ENCODE data around the gene HAGHL. TPM values are rescaled to one million over a fixed set of nuclear protein-coding genes. Genes with fewer than 3 reads are reported as not detected.
A peak's percentile ranks its signal among the peaks of the same experiment; 100 is the strongest.

The HAGHL gene
- total and polyA plus RNA-seq, 2 experiments from 2014 or later: 21.6 to 35.3 TPM

DNA sequence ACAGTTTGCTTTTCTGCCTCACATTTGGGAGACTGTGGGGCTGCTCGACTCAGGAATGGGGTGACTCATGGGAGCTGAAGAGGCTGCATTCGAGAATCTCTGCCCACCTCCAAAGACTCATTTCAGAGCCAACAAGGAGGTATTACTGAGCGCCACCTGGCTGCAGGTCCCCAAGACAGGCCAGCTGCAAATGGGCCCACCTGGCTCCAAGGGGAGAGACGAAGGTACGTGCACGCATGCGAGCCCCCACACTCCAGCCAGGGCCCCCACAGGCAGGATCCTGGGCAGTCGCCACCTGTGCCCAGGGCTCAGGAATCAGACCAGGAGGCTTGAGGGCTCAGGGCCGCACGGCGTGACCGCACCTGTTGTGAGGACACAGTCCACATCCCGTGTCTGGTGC, 6.0 kb downstream of the HAGHL start:
- no peak overlapping the region for H3K4me3 ChIP-seq
- H3K36me3 ChIP-seq (ENCODE audit: insufficient read depth): no peaks in the 10 kb centered on the region; the same call in 1 of the 2 replicates
- no peaks in the 10 kb centered on the region for H3K4me1 ChIP-seq (ENCODE audit: insufficient read depth)
- H3F3A ChIP-seq (replicated peaks; ENCODE audit: low read depth): peaks cover 2% of the 10 kb centered on the region; the same call in 1 of the 2 replicates
- ATAC-seq (peak; percentile 2; the same call in 2 of the 3 replicates), DNase-seq (ENCODE audit: low spot score) (peak; percentile 65)
- peaks cover 26% of the 10 kb centered on the region for H3K36me3 Mint-ChIP-seq (ENCODE audit: low read depth)
- peaks cover 14% of the 10 kb centered on the region for H3K27me3 Mint-ChIP-seq (ENCODE audit: insufficient read depth, low read depth, poor library complexity)
- H3K4me3 Mint-ChIP-seq: no peak overlapping the region; the same call in 2 of the 3 replicates
- H3K9me3 Mint-ChIP-seq: no peaks in the 10 kb centered on the region
- no peak overlapping the region for H3K27ac ChIP-seq (ENCODE audit: low read depth)
- TF ChIP-seq ZNF331 (CRISPR knock-in tag; IDR thresholded peaks at IDR 0.05; ENCODE audit: low read depth) (no peak), CTCF (conservative IDR thresholded peaks at IDR 0.05; ENCODE audit: low read depth in 2 of 2) (peak; percentile 42 to 70)
- H3K79me2 ChIP-seq (replicated peaks; ENCODE audit: insufficient read depth): no peaks in the 10 kb centered on the region
- no peaks in the 10 kb centered on the region for H4K20me1 ChIP-seq (replicated peaks; ENCODE audit: insufficient read depth)
- no peak overlapping the region for H2AFZ ChIP-seq
- H3K27ac Mint-ChIP-seq: no peak overlapping the region; the same call in 1 of the 2 replicates
- no peaks in the 10 kb centered on the region for H3K9me2 ChIP-seq (ENCODE audit: insufficient read depth)
- no peaks in the 10 kb centered on the region for H3K27me3 ChIP-seq (ENCODE audit: insufficient read depth)
- peaks cover 6% of the 10 kb centered on the region for H3K4me1 Mint-ChIP-seq
- H3K4me2 ChIP-seq: no peak overlapping the region

- no peaks in the 10 kb centered on the region for H3K9me3 Mint-ChIP-seq
- ATAC-seq: peak; percentile 61
- H3K4me1 ChIP-seq (ENCODE audit: insufficient read depth): no peaks in the 10 kb centered on the region
Observed at GRCh38 chr16:733382-734207, 6.7 kb downstream of the HAGHL start.

More at GRCh38 chr16:733382-734207, 6.7 kb downstream of the HAGHL start:
- H3K9me2 ChIP-seq (ENCODE audit: insufficient read depth): no peaks in the 10 kb centered on the region
- TF ChIP-seq JUNB (IDR thresholded peaks at IDR 0.05; ENCODE audit: unreplicated experiment): no peak
- TF ChIP-seq CTCF (conservative IDR thresholded peaks at IDR 0.05; ENCODE audit: low read depth in 2 of 2): peak; percentile 62 to 80
- H3K36me3 ChIP-seq (ENCODE audit: insufficient read depth): no peaks in the 10 kb centered on the region; the same call in 1 of the 2 replicates
- no peak overlapping the region for H2AFZ ChIP-seq
- peak; percentile 79 for DNase-seq (ENCODE audit: low spot score)
- no peaks in the 10 kb centered on the region for H3K27me3 ChIP-seq (ENCODE audit: insufficient read depth)
- Mint-ChIP-seq H3K4me3 (no peak overlapping the region), H3K27me3 (ENCODE audit: insufficient read depth, low read depth, poor library complexity) (peaks cover 16% of the 10 kb centered on the region), H3K36me3 (ENCODE audit: low read depth) (peaks cover 28% of the 10 kb centered on the region), H3K27ac (no peak overlapping the region), H3K4me1 (peaks cover 8% of the 10 kb centered on the region)
- no peak overlapping the region for H3K4me3 ChIP-seq
- no peak overlapping the region for H3K4me2 ChIP-seq
- no peak overlapping the region for H3K27ac ChIP-seq (ENCODE audit: low read depth)
- peaks cover 2% of the 10 kb centered on the region; the same call in 1 of the 2 replicates for H3F3A ChIP-seq (replicated peaks; ENCODE audit: low read depth)
- no peaks in the 10 kb centered on the region for H3K79me2 ChIP-seq (replicated peaks; ENCODE audit: insufficient read depth)
- no peaks in the 10 kb centered on the region for H4K20me1 ChIP-seq (replicated peaks; ENCODE audit: insufficient read depth)
